Fibroblast of skin of left quadriceps (primary cell): Measurements from ENCODE around the gene ROBO3.

Experiments
- DNase-seq, 2 experiments: peaks; one replicate each; pipeline ENCODE4 v3.0.0-alpha.2; 2013; ENCODE audit warnings: low read depth in 2 of 2

The ROBO3 gene

DNA sequence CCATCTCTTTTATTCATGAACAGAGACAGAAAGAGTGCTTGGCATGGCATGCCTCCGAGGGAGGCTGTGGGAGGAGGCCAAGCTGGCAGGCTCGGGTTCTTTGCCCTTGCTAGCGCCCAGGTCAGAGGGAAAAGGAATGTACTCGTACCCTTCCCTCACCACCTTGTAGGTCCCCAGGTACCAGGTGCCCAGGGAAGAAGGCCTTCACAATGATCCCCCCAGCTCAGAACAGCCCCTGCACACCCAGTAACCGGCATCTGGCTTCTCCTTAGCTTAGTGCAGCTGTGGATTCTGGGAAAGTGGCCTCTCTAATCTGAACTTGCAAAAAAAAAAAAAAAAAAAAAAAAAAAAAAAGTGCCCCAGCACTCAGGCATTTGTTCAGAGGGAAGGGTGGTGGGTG lies 55.1 kb downstream of the ROBO3 start:
- no peak for DNase-seq

DNA sequence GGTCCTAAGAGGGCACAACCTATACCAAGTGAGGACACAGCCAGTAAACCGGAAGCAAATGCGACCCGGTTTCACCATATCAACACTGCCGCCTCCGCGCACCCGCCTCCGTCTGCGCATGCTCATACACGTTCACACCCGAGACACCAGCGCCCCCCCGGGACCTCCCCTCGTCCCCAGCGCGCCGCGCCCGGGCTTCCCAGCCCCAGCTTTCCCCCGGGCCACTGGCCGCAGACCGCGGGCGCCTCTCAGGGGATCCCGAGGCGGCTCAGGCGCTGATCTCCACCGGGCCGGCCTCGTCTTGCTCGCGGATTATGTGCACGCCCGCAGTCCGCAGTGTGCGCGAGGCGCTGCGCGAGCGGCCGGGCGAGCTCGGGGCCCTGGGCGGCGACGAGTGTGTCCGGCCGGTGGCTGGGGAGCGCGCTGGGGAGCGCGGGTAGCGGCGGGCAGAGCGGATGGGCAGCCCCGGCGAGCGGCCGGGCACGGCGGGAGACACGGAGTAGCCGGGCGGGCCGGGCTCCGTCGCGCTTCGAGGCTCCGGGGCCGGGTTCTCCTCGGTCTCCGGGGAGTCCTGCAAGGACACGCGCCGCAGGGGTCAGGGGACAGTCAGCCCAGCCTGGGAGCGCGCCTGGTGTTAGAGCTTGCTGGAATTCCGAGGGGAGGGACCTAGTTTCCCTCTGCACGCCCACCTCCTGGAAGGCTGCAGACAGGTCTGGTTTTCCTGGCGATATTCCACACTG lies 55.8 kb downstream of the ROBO3 start:
- DNase-seq, result no peak

DNA sequence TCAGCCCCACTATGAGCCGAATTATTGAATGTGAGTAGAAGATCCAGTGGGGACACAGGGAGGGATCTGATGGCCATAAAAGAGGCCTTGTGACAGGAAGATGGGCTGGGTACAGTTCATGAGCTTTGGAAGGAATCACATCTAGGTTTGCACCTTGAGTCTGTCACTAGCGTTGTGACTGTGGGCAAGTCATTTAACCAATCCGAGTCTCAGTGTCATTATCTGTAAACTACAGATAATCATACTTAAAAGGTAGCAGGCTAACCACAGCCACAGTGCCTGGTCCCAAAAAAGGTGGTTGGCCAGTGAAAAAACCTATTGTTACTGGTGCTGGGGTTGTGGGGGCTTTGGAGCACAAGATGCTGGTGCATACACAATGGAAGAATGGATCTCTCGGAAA lies 57.6 kb downstream of the ROBO3 start:
- no peak for DNase-seq

DNA sequence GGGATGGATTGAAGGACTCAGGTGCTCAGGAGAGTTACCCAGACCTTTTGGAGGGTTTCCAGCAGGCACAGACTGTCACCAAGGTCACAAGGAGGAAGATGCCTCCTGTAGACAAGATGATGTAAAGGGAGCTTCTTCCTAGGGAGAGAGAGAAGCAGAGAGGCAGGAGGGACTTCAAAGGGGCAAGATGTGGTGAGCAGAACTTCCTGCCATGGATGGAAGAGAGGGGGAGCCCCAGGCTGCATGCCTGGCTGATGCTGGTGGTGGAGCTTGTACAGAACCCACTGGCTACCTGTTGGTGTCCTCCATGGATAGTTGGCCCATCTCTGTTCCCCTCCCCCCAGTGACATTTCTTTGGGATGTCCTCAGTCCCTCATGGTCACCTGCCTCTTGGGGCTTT lies 58.1 kb downstream of the ROBO3 start:
- DNase-seq, result no peak

- DNase-seq, result no peak
Measured at GRCh38 chr11:124928942-124929665, 63.9 kb downstream of the ROBO3 start.

- DNase-seq, result no peak
Measured at GRCh38 chr11:124930799-124931198, 65.6 kb downstream of the ROBO3 start.
